Loucy (cell line): Measurements from ENCODE around the gene ANGPTL7.

Source experiments
- CTCF ChIP-seq: fragments of 200-600 bp; sonication (generic); conservative IDR thresholded peaks from 2 replicates; pipeline ENCODE4 v1.5.1; 2014; ENCODE audit warnings: mild to moderate bottlenecking, antibody characterized with exemption, low read length
- EZH2phosphoT487 ChIP-seq: fragments of 200-600 bp; IDR thresholded peaks from 2 replicates; pipeline ENCODE4 v1.6.1; 2018; ENCODE audit warnings: antibody characterized with exemption, mild to moderate bottlenecking, moderate library complexity, borderline replicate concordance

- no peak for TF ChIP-seq EZH2phosphoT487
- TF ChIP-seq CTCF = no peak
These were observed 4.2 kb downstream of the ANGPTL7 start for GRCh38 chr1:11193376-11193775.
